Prostate gland (tissue), 2 donors: Measurements from ENCODE around the gene GBP3. TPM values are rescaled to one million over a fixed set of nuclear protein-coding genes. Genes with fewer than 3 reads are reported as not detected.
"Not testable (repeated sequence)": the region's sequence is repeated elsewhere in the genome, so short reads cannot be mapped to it uniquely, and the experiment has no call there.

Source experiments
- DNase-seq: peaks from one replicate; pipeline ENCODE4 v3.0.0-alpha.2; 2019; ENCODE audit warnings: low spot score
- H3K27ac ChIP-seq, 2 donors: fragments of 200-600 bp; sonication (generic); 2 replicates each; pipeline ENCODE4 v1.5.1; 2017 to 2019
- H3K27me3 ChIP-seq: fragments of 200-600 bp; sonication (generic); replicated peaks from 2 replicates; pipeline ENCODE4 v1.5.1; 2019; ENCODE audit not compliant: insufficient read depth
- H3K36me3 ChIP-seq, 2 donors: fragments of 200-600 bp; sonication (generic); 1 replicate in 1 of 2; 2 replicates in 1 of 2; pipeline versions ENCODE4 v1.5.1 to v1.8.1; 2017 to 2019
- H3K4me1 ChIP-seq: fragments of 200-600 bp; sonication (generic); replicated peaks from 2 replicates; pipeline ENCODE4 v1.5.1; 2019
- H3K4me3 ChIP-seq, 2 donors: fragments of 200-600 bp; sonication (generic); 2 replicates each; pipeline ENCODE4 v1.5.1; 2017 to 2019
- H3K9me3 ChIP-seq: fragments of 200-600 bp; sonication (generic); 2 replicates; pipeline ENCODE4 v1.5.1; 2017
- CTCF ChIP-seq, 4 experiments: fragments of 200-600 bp in 2 of 4; fragments of 450-650 bp in 2 of 4; sonication (generic) in 2 of 4; IDR thresholded peaks; 1 replicate in 3 of 4; 2 replicates in 1 of 4; pipeline ENCODE4 v1.5.1; 2016 to 2019; ENCODE audit warnings: antibody characterized with exemption in 4 of 4, mild to moderate bottlenecking in 2 of 4, moderate library complexity in 2 of 4
- POLR2A ChIP-seq: fragments of 450-650 bp; IDR thresholded peaks from one replicate; pipeline ENCODE4 v1.6.1; 2016; ENCODE audit warnings: antibody characterized with exemption, mild to moderate bottlenecking
- POLR2AphosphoS5 ChIP-seq: sonication (generic); formaldehyde crosslinking; IDR thresholded peaks from one replicate; pipeline ENCODE4 v1.6.1; 2017; ENCODE audit warnings: antibody characterized with exemption
- WGBS: methylation state at CpG from one replicate; pipeline ENCODE4 v1.1.5; 2018; 5-methylcytosine and 5-hydroxymethylcytosine counted together
- intact Hi-C: fragments of 100-400 bp; cut with DNase I; formaldehyde crosslinking; loops from one replicate; pipeline ENCODE4 v1.14.2; 2022
- total RNA-seq, 2 donors: library from RNA; depleted of rRNA; stranded (reverse); fragments of >200 nt; gene quantifications; one replicate each; pipeline ENCODE4 v1.1.0, GENCODE V29; 2016

The GBP3 gene
- total RNA-seq, 2 donors from 2014 or later, result 15.8 to 32.7 TPM

- Histone ChIP-seq H3K27ac (no peak overlapping the region), H3K36me3 (no peaks in the 10 kb centered on the region), H3K27me3 (no peaks in the 10 kb centered on the region), H3K4me3 (no peak overlapping the region), H3K9me3 (no peaks in the 10 kb centered on the region), H3K4me1 (no peaks in the 10 kb centered on the region)
- 98% methylated on average over 11 of the region's 11 CpGs for WGBS
- intact Hi-C loops, result no loop called here
- TF ChIP-seq POLR2A (no peak), POLR2AphosphoS5 (no peak), CTCF (IDR thresholded peaks at IDR 0.05) (no peak)
- DNase-seq, result no peak
Observed at GRCh38 chr1:89050649-89051033, 28.0 kb upstream of the GBP3 start.

- H3K4me3 ChIP-seq, H3K9me3 ChIP-seq, H3K36me3 ChIP-seq, DNase-seq, H3K4me1 ChIP-seq, H3K27me3 ChIP-seq, intact Hi-C loops: not testable (repeated sequence)
- H3K27ac ChIP-seq, result peak overlapping the region; percentile 16 to 38
- 41% methylated on average over 9 of the region's 9 CpGs for WGBS
Observed at GRCh38 chr1:89049901-89050648, 27.4 kb upstream of the GBP3 start.

- H3K9me3 ChIP-seq, intact Hi-C loops, H3K36me3 ChIP-seq, DNase-seq, H3K4me3 ChIP-seq, H3K4me1 ChIP-seq, H3K27me3 ChIP-seq: not testable (repeated sequence)
- 58% methylated on average over 2 of the region's 4 CpGs for WGBS
- H3K27ac ChIP-seq, result peak overlapping the region; percentile 16 to 38
Observed at GRCh38 chr1:89049187-89049586, 26.5 kb upstream of the GBP3 start.

GRCh38 chr1:89047734-89048133 is 25.1 kb upstream of the GBP3 start:
- TF ChIP-seq POLR2AphosphoS5 (no peak), CTCF (IDR thresholded peaks at IDR 0.05) (no peak), POLR2A (no peak)
- WGBS, result 91% methylated on average over 3 of the region's 3 CpGs
- DNase-seq, result no peak
- no peaks in the 10 kb centered on the region for H3K9me3 ChIP-seq
- H3K27ac ChIP-seq, result no peak overlapping the region
- H3K36me3 ChIP-seq, result no peaks in the 10 kb centered on the region
- no peaks in the 10 kb centered on the region for H3K4me1 ChIP-seq
- no peaks in the 10 kb centered on the region for H3K27me3 ChIP-seq
- intact Hi-C loops, result no loop called here
- H3K4me3 ChIP-seq, result no peak overlapping the region

- intact Hi-C loops, H3K27me3 ChIP-seq, DNase-seq, H3K9me3 ChIP-seq, H3K4me3 ChIP-seq, H3K27ac ChIP-seq, H3K36me3 ChIP-seq, H3K4me1 ChIP-seq: not testable (repeated sequence)
- WGBS, result 90% methylated on average over 6 of the region's 6 CpGs
Observed at GRCh38 chr1:89046318-89047183, 23.9 kb upstream of the GBP3 start.

- 68% methylated on average over 2 of the region's 2 CpGs for WGBS
- intact Hi-C loops, result no loop called here
- Histone ChIP-seq H3K4me3 (no peak overlapping the region), H3K9me3 (no peaks in the 10 kb centered on the region), H3K27me3 (no peaks in the 10 kb centered on the region), H3K36me3 (no peaks in the 10 kb centered on the region), H3K27ac (no peak overlapping the region), H3K4me1 (no peaks in the 10 kb centered on the region)
- TF ChIP-seq POLR2AphosphoS5 (no peak), POLR2A (no peak), CTCF (IDR thresholded peaks at IDR 0.05) (no peak)
- DNase-seq, result no peak
Observed at GRCh38 chr1:89044970-89045721, 22.5 kb upstream of the GBP3 start.
